HS-5 (cell line): ENCODE measurements around the gene C2CD3.
A peak's percentile ranks its signal among the peaks of the same experiment; 100 is the strongest.
"Not testable (repeated sequence)": the region's sequence is repeated elsewhere in the genome, so short reads cannot be mapped to it uniquely, and the experiment has no call there.

Experiments
- DNase-seq: peaks from one replicate; pipeline ENCODE4 v3.0.0-alpha.2; 2012; ENCODE audit warnings: low read depth

C2CD3 gene

DNA sequence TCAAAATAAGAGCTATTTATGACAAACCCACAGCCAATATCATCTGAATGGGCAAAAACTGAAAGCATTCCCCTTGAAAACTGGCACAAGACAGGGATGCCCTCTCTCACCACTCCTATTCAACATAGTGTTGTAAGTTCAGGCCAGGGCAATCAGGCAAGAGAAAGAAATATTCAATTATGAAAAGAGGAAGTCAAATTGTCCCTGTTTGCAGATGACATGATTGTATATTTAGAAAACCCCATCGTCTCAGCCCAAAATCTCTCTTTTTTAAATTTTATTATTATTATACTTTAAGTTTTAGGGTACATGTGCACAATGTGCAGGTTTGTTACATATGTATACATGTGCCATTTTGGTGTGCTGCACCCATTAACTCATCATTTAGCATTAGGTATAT lies 107.2 kb downstream of the C2CD3 start:
- not testable (repeated sequence) for DNase-seq

GRCh38 chr11:74061599-74061998 lies 109.2 kb downstream of the C2CD3 start:
- not testable (repeated sequence) for DNase-seq

- no peak for DNase-seq
Measured at GRCh38 chr11:74057249-74058151, 113.3 kb downstream of the C2CD3 start.

DNA sequence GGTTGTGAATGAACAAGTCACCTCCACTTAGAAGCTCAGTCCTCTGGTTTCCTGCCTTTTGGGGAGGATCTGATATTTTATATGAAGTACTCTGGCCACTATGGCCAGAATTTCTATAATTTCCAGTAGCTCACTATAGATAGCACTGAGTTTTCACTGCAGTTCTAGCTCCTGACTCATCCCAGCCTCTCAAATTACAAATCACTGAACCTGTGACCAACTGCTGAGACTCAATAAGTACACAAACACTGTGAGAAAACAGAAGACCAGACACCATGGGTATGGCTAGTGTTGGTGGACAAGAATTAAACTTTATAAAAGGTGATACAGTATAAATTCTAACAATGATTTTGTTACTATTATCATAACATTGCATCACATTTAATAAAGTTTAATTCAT lies 114.9 kb downstream of the C2CD3 start:
- peak; percentile 24 for DNase-seq

DNA sequence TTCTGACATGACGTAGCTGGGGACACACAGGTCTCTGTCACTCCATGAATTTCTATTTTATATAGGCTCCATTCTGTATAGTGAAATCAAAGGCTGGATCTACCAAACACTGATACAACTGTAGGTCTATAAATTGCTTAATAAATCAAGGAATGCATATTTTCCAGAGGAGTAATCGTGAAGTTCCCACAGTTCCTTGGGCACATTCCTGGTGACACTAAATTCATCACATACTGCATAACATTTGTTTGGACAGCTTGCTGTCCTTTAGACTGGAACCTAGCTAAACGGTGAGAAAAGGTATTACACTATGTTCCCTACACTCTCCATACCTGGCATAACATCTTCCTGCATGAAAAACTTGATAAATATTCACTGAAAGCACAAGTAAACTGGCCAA lies 120.3 kb downstream of the C2CD3 start:
- DNase-seq, result no peak

- DNase-seq, result no peak
Measured at GRCh38 chr11:74048993-74049392, 121.8 kb downstream of the C2CD3 start.

DNA sequence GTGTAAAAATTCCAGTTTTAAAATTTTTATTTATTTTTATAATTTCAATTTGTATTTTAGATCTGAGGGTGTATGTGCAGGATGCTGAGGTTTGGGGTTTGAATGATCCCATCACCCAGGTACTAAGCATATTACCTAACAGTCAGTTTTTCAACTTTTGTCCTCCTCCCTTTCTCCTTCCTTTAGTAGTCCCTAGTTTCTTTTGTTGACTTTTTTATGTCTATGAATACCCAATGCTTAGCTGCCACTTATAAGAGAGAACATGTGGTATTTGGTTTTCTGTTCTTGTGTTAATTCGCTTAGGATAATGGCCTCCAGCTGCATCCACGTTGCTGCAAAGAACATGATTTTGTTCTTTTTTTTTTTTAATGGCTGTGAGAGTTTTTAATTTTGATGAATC lies 126.3 kb downstream of the C2CD3 start:
- DNase-seq, result no peak

- DNase-seq, result no peak
Measured at GRCh38 chr11:74043450-74043849, 127.4 kb downstream of the C2CD3 start.

DNA sequence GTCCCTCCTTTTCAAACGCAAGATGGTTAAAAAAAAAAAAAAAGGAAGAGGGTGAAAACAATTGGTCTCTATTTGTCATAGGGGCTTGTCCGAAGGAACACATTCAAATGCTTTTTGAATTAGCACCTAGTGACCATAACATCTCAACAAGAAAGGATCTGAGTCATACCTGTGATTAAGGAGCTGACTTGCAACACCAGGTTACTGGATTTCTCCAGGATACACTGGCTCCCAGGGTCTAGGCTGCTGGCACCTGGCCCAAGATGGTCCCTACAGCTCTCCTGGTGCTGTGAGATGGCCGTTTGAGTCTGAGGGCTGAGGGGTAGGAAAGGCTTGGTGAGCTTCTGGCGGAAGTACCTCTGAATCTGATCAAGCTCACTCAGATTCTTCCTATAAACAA lies 133.5 kb downstream of the C2CD3 start:
- no peak for DNase-seq

DNA sequence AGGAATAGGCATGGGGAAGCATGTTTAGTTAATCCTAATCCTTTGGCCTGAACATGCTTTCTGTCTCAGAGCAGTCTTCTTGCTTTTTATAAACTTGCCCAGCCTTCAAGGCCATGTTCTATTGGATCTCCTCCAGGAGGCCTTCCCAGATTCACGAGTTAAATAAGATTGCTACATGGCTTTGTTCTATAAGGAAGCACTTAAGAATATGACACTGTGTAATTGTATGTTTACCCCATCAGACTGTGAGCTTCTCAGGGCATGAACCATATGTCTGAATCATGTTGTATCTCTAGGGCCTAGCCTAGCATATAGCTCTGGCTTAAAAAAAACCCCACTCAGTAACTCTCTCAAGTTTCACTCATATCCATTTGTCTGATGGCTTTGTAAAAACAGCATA lies 135.5 kb downstream of the C2CD3 start:
- DNase-seq, result no peak

GRCh38 chr11:74033046-74033445 lies 137.8 kb downstream of the C2CD3 start:
- DNase-seq, result no peak

- no peak for DNase-seq
Measured at GRCh38 chr11:74030723-74031676, 139.8 kb downstream of the C2CD3 start.

DNA sequence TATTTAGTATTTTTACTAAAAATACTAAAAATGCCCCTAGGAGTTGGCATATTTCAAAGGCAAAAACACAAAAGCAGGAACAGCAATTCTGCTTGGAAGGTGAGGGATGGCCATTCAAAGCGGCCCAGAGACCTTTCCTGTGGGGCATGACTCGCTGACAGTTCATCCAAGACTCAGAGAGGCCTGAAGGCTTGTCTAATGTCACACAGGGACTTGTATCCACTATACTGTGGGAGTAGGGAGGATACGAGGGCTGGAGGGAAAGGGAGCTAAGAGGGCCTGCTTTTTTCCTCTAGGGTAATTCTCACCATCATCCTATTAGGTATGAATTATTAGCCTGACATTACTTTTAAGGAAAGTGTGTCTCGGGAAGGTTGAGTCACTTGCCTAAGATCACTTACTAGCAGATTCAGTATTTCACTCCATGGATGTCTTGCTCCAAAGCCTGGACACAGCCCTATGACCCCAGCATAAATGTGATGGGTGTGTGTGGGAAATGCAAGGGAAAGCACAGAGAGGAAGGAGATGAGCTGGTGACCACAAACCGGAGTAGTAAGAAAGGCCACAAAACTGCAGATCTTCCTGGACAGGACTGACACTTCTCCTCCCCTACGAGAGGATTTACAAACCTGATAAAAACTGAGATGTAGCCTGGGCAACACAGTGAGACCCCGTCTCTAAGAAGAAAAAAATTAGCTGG lies 145.2 kb downstream of the C2CD3 start:
- no peak for DNase-seq

GRCh38 chr11:74024261-74025029 lies 146.4 kb downstream of the C2CD3 start:
- peak; percentile 28 for DNase-seq

DNA sequence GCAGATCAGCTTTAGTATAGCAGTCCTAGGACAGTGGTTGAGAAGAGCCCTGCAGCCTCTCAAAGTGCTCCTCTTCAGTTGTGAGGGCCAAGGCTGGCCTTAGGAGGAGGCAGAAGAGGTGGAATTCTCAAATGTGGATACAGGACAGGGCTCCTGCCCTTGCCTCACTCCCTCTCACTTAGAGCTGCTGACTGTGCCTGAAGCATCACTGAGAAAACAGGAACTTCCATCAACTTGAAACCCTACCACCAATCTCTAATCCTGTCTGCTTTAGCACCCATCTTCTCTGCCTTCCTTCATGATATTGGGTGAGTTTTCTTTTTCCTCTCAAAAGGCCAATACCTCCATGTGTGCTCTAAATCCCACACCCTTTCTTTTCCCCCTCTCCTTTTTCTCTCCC lies 147.5 kb downstream of the C2CD3 start:
- no peak for DNase-seq

GRCh38 chr11:74022546-74022945 lies 148.3 kb downstream of the C2CD3 start:
- no peak for DNase-seq

GRCh38 chr11:74021998-74022397 lies 148.8 kb downstream of the C2CD3 start:
- DNase-seq, result no peak

- no peak for DNase-seq
Measured at GRCh38 chr11:74020539-74020938, 150.3 kb downstream of the C2CD3 start.

- DNase-seq, result no peak
Measured at GRCh38 chr11:74019860-74020259, 150.9 kb downstream of the C2CD3 start.

DNA sequence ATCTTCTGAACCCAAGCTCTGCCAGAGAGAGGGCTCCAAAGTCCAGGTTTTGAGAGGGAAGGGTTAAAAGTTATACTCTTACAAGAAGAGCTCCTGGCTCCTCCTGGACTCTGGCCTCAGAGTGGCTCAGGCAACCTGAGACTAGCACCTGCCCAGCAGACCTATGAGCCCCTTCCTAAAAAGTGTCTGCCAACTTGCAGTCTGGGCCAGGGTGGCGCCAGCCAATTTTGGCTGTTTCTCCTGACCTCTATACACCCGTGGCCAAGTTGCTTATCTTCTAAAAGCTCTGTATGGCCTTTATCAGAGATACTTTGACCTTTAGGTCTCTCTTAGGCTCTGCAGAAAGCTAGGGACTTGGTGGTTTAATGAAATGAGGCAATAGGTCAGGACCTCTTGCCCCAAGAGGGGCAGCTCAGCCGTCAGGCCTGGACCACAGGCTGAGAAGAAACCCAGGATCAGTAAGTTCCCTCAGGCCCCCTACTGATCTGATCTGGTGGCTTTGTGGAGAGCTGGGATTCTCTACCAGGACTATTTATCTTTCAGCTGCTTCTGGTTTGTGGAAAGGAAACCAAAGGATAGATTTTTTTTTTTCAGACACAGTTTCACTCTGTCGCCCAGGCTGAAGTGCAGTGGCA lies 151.6 kb downstream of the C2CD3 start:
- DNase-seq, result no peak
